GM21526 (cell line): ENCODE results near the gene CAP1.
A peak's percentile ranks its signal among the peaks of the same experiment; 100 is the strongest.
"Not testable (repeated sequence)": the region's sequence is repeated elsewhere in the genome, so short reads cannot be mapped to it uniquely, and the experiment has no call there.

Experiments used
- ATAC-seq: cut with Tn5 transposase; IDR thresholded peaks from one replicate; pipeline ENCODE4 v1.9.1; 2021; ENCODE audit warnings: moderate library complexity; ENCODE audit not compliant: unreplicated experiment, low FRiP score

CAP1 gene

DNA sequence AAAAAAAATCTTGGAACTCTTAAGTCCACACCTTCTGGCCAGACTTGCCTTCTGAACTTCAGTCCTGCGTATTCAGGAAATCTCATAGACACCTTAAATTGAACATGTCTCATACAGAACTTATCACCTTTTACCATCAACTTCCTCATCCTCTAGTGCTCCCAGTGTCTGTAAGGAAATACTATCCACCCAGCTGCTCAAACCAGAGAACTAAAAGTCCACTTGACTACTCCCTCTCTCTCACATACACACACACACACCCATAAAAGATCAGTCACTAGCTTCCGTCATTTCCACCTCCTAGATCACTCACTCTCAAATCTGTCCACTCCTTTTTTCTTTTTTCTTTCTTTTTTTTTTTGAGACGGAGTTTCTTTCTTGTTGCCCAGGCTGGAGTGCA is 10.9 kb upstream of the CAP1 start:
- no peak for ATAC-seq

DNA sequence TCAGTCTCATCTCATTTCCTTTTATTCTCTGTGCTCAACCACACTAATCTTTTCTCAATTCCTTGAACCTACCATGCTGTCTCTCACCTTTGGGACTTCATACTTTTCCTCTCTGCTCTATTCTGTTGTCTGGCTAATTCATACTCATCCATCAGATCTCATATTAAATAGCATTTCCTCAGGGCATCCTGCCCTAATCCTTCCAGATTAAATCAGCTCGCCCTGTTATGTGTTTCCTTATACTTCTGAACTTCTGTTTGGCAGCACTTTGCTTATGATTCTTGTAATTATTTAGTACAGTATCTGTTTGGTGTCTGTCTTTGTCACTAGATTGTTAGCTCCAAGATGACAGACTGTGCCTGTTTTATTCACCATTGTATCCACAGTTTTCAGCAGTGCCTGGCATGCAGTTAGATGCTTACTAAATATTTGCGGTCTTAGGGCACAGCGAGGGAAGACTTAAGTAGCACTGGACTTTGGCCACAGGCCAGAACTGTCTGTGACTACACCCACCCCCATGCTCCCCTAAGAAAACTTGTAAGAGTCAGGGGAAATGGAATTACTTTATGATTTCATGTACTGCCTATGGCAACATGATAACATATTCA is 9.9 kb upstream of the CAP1 start:
- ATAC-seq: no peak

DNA sequence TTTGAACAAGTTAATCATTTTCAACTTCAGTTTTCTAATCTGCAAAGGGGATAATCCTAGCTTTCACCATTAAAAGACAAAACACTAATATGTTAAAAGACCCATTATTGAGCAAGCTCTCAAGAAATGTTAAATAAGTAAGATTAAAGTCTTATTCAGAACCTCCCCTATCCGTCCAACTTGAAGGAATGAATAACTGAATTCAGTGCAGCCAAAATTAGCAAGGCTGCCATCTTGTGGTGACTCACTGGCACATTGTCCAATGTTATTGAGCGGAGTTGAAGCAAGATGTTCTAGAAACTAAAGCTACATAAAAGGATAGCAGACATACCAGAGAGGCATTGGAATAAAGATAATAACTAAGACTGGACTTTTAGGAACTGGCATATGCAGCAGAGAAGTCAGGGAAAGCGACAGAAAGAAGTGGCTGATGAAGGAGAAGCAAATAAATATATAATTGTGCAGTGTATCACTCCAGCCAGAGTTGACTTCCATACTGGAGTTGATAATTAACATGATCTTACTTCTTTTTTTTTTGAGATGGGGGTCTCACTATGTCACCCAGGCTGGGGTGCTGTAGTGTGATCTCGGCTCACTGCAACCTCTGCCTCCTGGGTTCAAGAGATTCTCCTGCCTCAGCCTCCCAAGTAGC is 8.2 kb upstream of the CAP1 start:
- no peak for ATAC-seq

- ATAC-seq: no peak
Measured at GRCh38 chr1:40034869-40035268, 5.7 kb upstream of the CAP1 start.

DNA sequence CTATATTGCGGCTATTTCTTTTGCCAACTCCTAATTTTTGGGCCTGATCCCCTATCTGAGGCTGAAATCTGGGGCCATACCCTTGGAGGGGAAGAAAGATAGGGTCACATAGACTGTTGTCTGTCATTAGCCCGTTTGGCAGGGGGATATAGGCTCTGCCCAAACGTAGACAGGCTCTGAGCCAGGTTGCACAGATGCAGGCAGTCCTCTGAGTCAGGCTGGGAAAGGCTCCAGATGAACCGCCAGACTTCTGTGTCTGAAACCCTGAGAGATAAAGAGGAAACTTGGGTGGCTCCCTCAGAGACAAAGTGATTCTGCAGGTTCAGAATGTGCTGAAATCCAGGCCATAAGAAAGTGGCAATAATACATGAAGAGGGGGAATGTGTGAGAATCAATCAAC is 4.0 kb upstream of the CAP1 start:
- ATAC-seq: no peak

DNA sequence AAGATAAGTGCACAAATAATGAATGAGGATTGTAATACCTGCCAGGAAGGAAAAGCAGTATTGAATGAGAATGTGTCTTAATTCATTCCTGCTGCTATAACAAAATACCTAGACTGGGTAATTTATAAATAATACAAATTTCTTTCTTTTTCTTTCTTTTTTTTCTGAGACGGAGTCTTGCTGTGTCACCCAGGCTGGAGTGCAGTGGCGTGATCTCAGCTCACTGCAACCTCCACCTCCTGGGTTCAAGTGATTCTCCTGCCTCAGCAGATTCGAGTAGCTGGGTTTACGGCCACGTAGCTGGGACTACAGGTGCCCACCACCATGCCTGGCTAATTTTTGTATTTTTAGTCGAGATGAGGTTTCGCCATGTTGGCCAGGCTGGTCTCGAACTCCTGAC is 3.3 kb upstream of the CAP1 start:
- not testable (repeated sequence) for ATAC-seq

DNA sequence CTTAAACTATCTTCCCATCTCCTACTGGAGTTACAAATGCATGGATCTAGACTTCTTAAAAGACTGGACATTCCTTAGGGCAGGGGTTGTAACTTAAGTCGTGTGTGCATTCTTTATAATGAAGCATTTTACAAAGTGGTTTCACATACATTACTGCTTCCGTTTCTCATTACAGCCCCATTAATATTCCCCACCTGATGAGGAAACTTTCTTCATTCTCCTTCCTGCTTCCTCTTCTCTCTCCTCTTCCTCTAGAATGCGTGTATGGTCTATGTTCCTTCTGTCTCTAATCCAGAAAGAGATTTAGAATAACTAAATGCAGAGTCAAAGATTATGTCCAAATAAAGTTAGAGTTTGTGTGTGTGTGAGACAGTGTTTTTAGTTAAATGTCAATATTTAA is 1.8 kb upstream of the CAP1 start:
- no peak for ATAC-seq

DNA sequence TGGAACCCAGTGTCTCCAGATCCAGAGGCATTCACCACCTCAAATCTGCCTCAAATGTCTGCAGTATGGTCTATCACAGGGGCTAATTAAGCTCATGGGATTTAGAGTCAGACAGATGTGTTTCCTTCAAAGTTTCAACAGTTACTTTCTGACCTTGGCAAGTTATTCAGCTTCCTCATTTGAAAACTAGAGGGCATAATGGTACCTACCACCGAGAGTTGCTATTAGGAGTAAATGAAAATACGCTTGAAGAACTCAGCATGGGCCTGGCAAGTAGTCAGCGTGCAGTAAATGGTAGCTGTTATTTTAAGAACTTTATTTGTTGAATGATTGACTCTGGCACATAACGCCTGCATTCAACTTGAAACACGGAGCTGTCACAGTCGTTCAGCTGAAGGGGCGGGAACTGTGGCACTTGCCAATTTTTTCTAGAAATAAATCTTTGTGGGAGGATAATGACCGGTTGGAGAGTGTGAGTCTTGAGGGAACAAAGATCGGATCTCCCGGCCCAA is 1.2 kb upstream of the CAP1 start:
- ATAC-seq: peak; percentile 5

DNA sequence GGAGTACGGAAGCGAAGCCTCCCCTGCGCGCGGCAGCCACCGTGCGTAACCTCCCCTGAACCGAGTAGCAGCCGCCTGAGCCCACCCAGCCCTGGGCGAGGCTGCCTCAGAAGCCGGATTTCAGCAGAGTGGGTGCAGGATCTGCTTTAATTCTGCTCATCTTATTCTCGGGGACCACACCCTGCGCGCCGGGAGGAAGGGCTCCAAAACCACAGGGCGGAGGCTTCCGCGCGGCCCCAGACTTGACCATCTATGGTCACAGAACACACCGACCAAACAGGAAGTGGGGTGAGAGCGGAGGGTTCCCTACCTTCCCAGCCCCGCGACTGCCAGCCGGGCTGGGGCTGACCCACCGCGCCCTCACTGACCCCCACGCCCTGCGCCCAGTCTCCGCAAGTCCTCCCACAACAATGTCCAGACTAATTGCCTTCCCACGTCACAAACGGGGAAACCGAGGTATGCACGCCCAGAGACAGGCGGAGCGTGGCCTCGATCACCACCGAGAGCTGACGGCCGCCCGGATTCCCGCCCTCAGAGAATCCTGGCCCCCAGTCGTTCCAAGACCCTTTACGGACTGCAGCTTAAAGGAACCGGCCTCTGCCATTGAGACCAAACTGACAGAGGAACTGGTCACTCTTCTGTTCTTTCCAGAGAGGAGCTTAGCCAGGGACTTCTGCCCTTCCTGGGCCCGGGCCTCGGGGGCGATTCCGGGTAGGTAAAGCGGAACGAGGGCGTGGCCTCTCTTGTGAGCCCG is 595 bp upstream of the CAP1 start:
- peak; percentile 55 for ATAC-seq

- no peak for ATAC-seq
Measured at GRCh38 chr1:40041466-40041838, 923 bp downstream of the CAP1 start.

GRCh38 chr1:40042341-40042740 is 1.8 kb downstream of the CAP1 start:
- ATAC-seq: no peak

GRCh38 chr1:40044110-40044509 is 3.6 kb downstream of the CAP1 start:
- no peak for ATAC-seq

GRCh38 chr1:40045182-40045581 is 4.7 kb downstream of the CAP1 start:
- ATAC-seq: no peak

- ATAC-seq: no peak
Measured at GRCh38 chr1:40045766-40046165, 5.2 kb downstream of the CAP1 start.

DNA sequence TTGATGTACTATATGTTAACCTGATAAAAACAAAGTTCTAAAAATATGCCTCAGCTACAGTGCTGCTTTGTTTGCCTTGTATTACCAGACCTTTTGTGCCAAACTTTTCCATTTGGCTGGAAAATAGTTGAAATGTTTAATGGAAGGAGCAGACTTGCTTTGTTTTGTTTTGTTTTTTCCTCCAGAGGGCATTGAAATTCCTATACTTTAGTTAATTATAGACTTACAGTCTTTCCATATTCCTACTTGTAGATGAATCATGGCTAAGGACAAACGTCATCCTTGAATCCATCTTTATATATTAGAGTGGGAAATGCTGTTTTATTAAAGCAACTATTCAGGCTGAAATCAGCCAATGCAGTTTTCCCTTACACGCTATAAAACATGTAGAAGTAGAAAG is 6.7 kb downstream of the CAP1 start:
- no peak for ATAC-seq

GRCh38 chr1:40047769-40048168 is 7.2 kb downstream of the CAP1 start:
- ATAC-seq: no peak

DNA sequence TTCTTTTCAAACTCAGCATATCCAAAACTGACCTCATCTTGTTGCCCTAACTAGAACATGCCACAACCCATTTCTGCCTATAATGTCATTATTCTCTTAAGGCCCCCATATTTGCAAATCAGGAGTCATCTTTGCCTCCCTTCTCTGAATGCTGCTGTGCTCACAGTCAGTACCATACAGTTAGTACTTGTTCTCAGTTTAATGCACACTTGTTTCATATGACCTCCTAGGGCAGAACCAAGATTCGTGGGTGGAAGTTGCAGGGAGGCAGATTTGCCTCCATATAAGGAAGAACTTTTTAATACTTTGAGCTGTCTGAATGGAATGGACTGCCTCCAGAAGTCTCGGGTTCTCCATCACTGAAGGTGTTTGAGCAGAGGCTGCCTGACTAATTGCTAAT is 9.2 kb downstream of the CAP1 start:
- ATAC-seq: no peak

GRCh38 chr1:40050863-40051262 is 10.3 kb downstream of the CAP1 start:
- no peak for ATAC-seq

- no peak for ATAC-seq
Measured at GRCh38 chr1:40053138-40053887, 12.8 kb downstream of the CAP1 start.

DNA sequence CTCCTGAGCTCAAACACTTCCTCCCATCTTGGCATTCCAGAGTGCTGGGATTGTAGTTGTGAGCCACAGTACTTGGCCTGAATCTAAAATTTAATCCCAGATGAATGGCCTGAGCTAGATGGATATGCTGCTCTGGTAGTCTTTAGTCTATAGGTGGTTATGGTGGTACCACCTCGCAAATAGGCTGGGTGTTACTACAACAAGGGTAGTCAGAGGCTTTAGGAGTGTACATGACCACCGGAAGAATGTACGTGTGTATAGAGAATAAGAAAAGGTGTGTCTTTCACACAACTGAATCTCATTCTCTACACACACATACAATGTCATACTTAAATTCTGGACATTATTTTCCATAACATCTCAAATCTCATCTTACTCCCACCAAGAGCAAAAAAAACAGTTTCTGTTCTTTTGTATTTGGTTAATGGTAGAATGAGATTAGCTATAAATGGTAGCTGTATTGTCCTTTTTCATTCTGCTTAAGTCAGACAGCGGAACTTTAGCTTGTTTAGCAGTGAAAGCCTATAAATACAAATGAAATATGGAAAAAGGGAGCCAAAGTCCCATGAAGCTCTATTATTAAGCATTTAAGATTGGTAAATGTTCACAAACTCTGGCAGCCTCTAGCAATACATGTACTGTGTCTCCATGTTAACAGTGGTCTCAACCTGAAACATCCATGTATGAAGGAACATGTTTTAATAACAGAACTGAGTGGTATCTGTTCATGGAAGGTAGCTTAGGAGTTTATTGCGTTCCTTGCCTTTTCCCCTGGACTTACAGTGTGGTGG is 16.2 kb downstream of the CAP1 start:
- no peak for ATAC-seq
